SK-N-MC (cell line): ENCODE measurements around the gene GPX3.

ENCODE experiments used
- EZH2 ChIP-seq: fragments of 200-600 bp; sonication (generic); IDR thresholded peaks from one replicate; pipeline ENCODE4 v1.6.1; 2017; ENCODE audit warnings: antibody characterized with exemption
- FOXP2 ChIP-seq: optimal IDR thresholded peaks from 2 replicates; pipeline ENCODE3; 2011; ENCODE audit warnings: mild to moderate bottlenecking, moderate library complexity; ENCODE audit not compliant: insufficient read depth; ENCODE audit errors: extremely low read length, control extremely low read depth
- POLR2AphosphoS5 ChIP-seq: IDR thresholded peaks from 2 replicates; pipeline ENCODE4 v1.6.1; 2012; ENCODE audit warnings: mild to moderate bottlenecking, low read depth, low read length, borderline replicate concordance

DNA sequence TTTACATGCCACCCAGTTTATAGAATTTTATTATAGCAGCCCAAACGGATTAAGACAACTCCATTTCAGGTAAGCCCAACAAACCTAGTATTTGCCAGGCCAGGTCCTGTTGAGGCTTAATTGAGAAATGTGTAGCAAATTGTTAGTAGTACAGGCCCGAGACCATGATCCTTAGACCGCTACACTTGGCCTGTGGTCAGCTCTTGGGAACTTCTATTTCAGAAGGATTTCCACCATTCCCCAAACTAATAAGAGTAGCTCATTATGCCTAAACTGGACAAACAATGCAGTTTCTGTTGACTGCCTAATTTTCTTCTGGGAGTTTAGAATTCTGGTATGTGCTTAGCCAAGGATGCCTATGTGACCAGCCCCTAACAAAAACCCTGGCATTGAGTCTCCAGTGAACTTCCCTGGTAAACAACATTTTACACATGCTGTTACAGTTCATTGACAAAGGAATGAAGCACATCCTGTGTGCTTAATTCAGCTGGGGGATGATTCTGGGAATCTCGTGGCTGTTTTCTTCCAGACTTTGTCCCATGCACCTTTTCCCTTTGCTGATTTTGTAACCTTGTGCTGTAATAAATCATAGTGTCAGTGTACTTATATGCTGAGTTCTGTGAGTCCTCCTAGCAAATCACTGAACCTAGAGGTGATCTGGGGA, 5.6 kb upstream of the GPX3 start:
- TF ChIP-seq EZH2: no peak
- no peak for TF ChIP-seq POLR2AphosphoS5
- no peak for TF ChIP-seq FOXP2
